Endothelial cell of hepatic sinusoid (primary cell): ENCODE results near the gene CDKN2B-AS1.

Experiments
- in situ Hi-C: cut with HindIII; loops from 2 replicates; pipeline ENCODE4 v1.10.0; 2017; ENCODE audit warnings: low sequenced_read_pairs

CDKN2B-AS1 gene

DNA sequence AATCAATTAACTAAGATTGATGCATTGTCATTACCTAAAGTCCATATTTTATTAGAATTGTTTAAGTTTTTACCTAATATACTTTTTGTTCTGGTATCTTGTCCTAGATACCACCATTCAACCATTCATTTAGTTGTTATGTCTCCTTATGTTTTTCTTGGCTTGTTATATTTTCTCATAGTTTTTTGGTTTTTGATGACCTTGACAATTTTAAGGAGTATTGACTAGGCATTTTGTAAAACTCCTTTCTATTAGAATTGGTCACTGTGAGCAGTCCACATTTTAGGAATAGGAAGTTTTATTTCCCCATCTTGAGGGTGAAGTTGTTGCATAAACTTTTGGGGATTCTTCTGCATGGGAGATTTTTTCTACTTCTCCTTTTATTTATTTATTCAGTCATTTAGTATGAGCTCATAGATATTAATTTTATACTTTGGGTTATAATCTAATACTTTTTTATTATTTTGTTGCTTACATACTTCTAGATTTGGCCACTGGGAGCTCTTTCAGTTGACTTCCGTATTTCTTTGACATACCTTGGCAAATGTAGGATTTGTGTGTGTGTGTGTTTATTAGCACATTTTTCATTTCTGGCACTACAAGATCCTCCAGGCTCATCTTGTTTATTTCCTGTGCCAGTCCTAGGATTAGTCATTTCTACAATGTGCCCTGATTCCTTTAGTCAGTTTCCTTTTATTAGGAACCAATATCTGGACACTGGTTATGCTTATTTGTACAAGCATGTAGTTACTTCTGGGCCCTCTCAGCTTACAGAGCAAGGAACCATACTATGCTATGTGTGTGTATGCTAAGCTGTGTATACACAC is 149.4 kb downstream of the CDKN2B-AS1 start:
- in situ Hi-C loops, result no loop called here

DNA sequence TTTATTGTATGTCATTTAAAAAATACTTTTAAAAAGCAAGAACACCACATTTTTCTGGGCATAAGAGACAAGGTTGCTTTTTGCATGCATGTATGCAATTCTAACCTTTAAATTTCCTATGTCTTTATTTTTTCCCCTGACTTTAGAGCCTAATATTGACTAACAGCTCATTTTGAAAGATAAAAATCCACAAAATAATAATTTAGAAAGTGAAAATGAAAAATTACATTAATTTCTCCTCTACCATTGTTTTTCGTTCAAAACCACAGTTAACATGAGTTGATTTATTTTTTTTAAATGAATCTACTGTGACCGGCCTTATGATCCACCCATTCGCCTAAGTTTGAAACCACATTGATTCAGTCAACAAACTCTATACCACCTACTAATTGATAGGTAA is 152.0 kb downstream of the CDKN2B-AS1 start:
- in situ Hi-C loops, result loop anchor here (5.0 kb wide), 1 partner anchor 104 kb away; no protein-coding TSS in a partner anchor

DNA sequence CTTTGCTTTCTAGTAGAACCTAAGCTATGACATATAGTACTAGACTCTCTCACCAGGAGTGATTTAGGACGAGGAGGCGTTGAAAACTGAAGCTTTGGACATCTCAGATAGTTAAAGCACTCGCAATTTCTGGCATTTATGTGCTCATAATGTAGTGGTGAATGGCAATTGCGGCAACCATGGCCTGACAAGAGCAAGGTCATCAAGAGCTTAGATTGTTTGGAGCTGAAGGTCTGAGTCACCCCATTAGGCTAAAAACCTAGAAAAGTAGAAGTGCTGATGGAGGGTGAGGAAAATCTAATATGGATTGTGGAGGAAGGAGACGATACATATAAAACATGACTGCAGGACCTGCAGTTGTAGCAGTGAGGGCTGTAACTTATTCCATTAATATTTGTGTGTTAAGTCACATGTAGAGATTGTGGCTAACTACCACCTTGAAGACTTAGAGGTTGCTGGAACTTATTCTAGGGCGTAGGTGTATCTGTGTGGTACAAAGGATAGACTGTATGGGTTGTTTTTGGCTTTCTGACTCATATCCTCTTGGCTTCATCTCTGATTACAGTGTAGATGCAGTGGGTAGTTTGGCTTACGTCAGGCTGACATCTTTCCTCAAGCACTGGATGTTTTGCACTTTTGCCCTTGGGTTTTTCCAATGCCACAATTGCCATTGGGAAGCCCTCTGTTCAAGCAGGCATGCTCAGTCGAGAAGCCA is 153.4 kb downstream of the CDKN2B-AS1 start:
- in situ Hi-C loops, result loop anchor here (5.0 kb wide), 1 partner anchor 106 kb away; no protein-coding TSS in a partner anchor

DNA sequence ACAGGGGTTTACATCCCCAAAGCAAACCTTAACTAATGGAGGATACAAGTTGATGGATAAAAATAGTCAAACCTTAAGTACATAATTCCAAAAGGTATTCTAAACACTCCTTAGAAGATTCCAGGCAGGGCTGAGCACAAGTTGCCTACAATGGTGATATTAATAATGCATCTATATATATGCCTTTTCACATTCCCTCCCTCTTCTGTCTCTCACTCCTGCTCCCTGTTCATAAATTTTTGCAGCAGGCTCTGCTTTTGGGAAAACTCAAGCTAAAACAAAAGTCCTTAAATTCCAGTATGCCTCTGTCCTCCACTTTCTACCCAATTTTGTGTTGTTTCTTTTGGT is 153.9 kb downstream of the CDKN2B-AS1 start:
- in situ Hi-C loops, result loop anchor here (5.0 kb wide), 1 partner anchor 106 kb away; no protein-coding TSS in a partner anchor

DNA sequence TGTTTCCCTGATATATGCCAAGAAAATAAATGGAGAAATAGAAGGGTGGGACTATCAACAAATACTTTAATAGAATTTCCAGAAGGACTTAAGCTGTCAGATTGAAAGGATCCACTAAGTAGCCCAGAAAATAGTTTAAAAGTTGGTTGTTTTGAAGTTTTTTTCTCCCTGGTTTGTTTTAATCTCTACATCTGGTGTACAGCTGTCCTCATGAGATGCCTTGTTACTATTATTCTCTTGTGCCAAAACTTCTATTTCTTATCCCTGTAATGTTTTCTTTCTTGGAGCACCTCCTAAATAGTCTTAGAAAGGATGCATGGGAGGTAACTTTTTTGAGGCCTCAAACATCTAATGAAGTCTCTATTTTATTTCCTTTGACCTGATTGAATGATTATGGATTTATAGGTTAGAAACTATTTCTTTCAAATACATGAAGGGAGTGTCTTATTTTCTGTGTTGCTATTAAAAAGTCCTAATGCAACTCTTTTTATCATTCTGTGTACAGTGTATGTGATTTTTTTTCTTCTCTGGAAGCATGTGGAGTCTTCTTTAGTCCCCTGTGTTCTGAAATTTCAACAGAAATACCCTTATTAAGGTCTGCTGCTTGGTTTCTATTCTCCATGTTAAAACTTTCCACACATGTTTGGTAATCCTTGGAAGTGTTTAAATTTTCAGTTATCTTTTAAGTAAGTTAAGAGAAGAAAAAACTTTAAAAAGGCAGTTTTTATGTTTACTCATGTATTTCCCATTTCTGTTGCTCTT is 154.5 kb downstream of the CDKN2B-AS1 start:
- in situ Hi-C loops, result loop anchor here (5.0 kb wide), 1 partner anchor 107 kb away; no protein-coding TSS in a partner anchor

DNA sequence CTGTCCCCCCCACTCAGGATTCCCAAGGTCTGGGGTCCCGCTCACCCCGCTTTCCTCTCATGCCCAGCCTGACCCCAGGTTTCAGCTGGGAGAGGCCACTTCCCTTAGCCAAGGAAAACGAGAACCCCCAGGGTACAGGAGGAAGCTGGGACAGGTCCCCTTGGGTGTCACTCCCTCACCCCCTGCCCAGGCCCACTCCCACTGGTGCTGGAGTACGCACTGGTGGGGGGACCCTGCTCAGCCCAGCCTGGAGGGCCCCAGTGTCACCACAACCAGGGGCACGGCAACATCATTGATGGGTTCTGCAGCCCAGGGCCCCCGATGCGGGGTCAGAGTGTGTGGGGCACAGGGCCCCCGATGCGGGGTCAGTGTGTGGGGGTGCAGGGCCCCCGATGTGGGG is 159.5 kb downstream of the CDKN2B-AS1 start:
- in situ Hi-C loops, result no loop called here

DNA sequence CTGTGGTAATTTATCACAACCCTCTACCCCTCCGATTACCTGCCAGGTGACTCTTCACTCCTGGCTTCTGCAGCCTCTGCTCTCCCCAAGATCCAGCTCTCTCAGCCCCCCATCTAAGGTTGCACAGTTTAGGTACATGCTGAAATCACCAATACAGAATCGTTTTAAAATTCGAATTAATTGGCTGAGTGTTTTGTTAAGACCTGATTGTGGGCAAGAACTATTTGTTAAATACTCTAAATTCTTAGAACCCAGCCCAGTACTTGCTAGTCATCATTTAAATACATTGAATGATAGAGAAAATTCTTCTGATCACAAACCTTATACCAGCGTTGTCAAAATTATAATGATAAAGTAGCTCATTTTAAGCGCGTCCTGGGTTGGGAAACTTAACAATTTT is 162.0 kb downstream of the CDKN2B-AS1 start:
- in situ Hi-C loops, result loop anchor here (5.0 kb wide), 1 partner anchor 39 kb away; no protein-coding TSS in a partner anchor

DNA sequence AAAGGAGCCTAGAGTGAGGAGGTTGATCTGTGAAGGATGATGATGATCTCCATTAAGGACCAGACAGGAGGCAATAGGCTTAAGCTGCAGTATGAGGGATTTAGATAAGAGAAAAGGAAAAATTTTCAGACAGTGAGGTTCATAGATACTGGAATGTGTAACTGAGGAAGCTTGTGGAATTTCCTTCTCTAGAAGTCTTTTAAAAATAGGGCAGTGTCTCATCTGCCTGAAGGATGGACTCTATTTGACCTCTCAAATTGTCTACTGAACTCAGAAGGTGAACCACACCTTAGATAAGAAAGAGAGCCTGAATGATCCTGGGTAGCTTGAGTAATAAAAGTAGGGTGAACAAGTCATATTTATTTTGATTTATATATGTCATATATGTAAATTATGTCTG is 162.7 kb downstream of the CDKN2B-AS1 start:
- in situ Hi-C loops, result loop anchor here (5.0 kb wide), 1 partner anchor 40 kb away; no protein-coding TSS in a partner anchor

DNA sequence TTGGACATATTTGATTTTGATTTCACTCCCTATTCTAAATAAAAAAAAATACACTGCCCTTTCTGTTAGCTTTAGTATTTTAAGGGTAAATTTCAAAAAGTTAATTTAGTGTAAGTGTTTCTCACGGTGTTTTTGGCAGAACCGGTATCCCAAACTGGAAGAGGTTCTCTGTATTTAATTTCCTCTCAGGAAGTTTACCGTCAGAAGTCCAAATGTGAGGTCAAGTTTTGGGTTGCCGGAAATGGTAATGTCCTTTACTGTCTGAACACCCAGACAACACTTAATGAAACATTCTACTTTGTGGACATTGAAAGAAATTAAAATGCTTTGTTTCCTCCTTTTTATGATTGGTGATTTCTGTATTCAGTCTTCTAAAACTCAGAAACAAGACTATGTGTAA is 163.2 kb downstream of the CDKN2B-AS1 start:
- in situ Hi-C loops, result loop anchor here (5.0 kb wide), 1 partner anchor 41 kb away; no protein-coding TSS in a partner anchor

DNA sequence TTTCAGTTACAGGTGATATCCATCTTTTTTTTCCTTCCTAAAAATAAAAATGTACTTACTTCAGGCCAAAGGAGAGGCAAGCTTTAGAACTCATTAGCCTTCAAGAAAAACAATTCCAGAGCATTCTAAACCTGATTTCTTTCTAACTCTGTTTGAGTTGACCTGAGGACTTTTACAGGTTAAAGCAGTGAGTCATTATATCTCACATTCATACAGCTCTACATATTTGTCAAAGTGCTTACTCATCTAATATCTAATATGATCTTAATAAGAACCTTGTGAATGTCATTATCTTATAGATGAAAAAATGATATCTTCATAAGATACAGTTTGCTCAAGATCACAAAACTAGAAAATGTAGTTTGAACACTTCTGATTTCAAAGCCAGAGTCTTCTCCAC is 163.7 kb downstream of the CDKN2B-AS1 start:
- in situ Hi-C loops, result loop anchor here (5.0 kb wide), 1 partner anchor 41 kb away; no protein-coding TSS in a partner anchor

DNA sequence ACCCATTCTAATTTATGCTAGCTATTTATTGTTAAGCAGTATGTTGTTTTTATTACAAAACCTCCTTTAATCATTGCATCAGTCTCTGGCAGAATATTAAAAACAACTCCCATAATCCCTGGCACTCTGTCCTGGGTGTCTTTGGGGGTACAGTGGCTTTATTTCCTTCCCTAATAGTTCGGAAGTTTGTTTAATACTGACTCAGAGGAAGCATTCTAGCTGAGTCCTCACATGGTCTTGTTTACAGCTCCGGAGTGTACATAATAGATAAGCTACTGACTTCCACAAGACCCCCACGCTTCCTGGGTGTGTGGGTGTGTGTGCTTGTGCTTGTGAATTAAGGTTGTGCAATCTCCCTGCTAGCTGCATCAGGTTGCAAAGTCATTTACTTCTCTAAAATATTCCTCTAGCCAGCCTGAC is 164.3 kb downstream of the CDKN2B-AS1 start:
- in situ Hi-C loops, result loop anchor here (5.0 kb wide), 1 partner anchor 42 kb away; no protein-coding TSS in a partner anchor

DNA sequence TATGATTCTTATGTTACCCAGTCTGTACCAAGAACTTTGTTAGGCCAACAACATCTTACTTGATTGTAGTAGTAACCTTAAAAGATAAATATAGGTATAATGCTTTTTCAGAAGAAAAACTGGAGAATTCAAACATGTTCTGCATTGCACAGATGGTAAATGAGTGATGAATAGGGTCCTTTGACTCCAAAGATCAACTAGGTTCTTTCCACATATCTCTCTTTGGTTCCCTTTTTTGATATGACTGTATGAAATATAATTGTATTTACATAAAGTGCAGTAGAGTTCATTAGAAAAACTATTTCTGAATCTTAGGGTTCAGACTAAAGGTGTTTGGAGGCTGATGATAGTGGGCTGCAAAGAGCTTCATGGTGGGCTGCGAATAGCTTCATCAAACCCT is 165.0 kb downstream of the CDKN2B-AS1 start:
- in situ Hi-C loops, result loop anchor here (5.0 kb wide), 1 partner anchor 42 kb away; no protein-coding TSS in a partner anchor

DNA sequence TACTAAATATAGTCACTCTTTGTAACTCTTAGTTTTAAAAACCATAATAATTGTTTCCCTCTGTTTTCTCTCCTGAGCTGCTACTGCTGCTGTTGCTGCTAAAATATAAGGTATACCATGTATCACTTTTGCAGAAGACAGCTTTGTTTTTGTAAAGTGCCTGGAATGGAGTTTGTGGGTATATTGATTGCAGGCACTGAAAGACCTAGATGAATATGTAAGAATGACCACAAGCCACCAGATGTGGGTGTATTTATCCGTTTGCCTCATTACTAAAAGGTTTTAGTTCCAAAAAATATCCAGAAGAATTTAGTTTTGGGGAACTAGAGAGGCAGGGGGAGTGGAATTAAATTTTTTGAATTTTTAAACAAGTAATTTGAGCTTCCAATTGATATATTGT is 165.6 kb downstream of the CDKN2B-AS1 start:
- in situ Hi-C loops, result no loop called here

DNA sequence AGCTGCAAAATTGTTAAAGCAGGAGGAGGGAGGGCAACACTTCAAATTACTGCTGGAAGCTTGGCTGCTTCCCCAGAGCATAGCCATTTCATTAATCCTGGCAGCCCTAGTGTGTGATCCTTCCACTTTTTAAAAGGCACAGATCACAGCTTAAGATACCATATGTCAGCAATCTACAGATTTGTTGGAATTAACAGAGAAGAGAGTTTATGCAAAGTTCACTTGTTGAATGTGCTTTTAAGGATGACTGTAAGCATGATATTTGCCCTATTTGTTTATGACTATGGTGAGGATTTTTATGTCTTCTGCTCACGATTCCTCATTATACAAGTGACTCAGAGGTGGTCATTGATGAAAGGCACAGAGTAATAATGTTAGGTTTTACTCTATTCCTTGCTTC is 170.6 kb downstream of the CDKN2B-AS1 start:
- in situ Hi-C loops, result loop anchor here (5.0 kb wide), 1 partner anchor 67 kb away; no protein-coding TSS in a partner anchor

DNA sequence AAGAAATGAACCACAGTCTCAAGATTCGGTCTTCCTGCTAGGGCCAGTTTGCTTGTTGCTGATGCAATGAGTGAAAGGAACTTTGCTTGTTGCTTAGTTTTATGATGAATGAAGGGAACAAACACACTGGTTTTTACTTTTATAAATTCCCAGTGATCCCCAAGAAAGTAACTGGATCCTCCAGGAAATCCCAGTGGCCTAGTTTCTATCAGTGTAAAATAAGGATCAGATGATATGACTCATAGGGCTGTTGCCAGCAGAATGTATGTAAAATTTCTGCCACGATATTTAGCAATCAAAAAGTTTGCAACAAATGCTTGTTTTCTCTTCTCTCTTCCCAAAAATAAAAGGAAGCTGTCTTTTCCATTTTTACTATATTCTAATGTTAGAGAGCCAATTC is 174.7 kb downstream of the CDKN2B-AS1 start:
- in situ Hi-C loops, result loop anchor here (5.0 kb wide), 1 partner anchor 63 kb away; no protein-coding TSS in a partner anchor

DNA sequence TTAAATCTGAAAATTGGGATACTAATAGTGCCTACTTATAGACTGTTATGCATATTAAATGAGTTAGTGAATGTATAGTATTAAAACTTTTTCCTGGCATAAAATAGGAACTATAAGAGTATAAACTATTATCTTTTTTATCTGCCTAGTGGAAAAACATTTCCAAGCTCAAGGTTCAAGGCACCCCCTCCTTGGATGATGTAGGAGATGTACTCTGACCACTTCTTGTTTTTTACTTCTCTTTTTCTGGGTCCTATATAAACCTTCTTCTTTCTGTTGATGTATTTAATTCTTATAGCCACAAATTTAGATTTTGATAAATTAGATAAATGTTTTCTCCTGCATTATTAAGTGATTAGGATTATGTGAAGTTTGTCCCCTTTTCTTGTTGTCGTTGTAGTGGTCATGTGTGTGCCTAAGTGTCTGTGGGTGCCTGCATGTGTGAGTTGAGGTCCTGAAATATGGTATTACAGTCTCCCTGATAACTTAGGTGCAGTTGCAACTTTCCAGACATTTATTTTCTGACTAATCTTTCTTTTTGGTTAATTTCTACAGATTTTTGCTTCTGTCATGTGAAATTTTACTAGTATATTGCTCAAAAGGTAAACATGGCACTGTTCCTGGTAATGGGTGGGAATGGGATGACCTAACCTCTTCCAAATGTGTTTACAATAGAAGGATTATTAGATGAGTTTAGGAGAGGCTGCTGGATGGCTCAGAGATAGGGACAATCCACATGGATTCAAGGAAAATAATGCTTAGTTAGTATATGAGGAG is 175.3 kb downstream of the CDKN2B-AS1 start:
- in situ Hi-C loops, result loop anchor here (5.0 kb wide), 1 partner anchor 62 kb away; no protein-coding TSS in a partner anchor
